HCT116 (cell line): ENCODE data around the gene INO80. TPM values are rescaled to one million over a fixed set of nuclear protein-coding genes. Genes with fewer than 3 reads are reported as not detected.

Experiments
- ATAC-seq: fragments of 200-7000 bp; cut with Tn5 transposase; 2 replicates; pipeline ENCODE4 v1.9.1; 2020; ENCODE audit warnings: mild to moderate bottlenecking, moderate library complexity
- BruUV-seq: library from RNA; stranded (reverse); fragments of 400-500 nt; replicated peaks from 2 replicates; lab custom pipeline; 2021; lab: Mats Ljungman, UMichigan
- CTCF ChIA-PET: fragments of 300-600 bp; sonication (Branson Sonifier 250); formaldehyde crosslinking; loops from one replicate; lab custom pipeline; 2021; ENCODE audit warnings: antibody characterized with exemption; lab: Charles Lee
- POLR2A ChIA-PET: fragments of 300-600, 350-600 bp; sonication (Branson Sonifier 250); formaldehyde crosslinking; loops from one replicate; lab custom pipeline; 2021; ENCODE audit warnings: antibody characterized with exemption; lab: Charles Lee
- RAD21 ChIA-PET, 2 experiments: fragments of 300-600 bp; sonication (Branson Sonifier 250); formaldehyde crosslinking; loops; one replicate each; lab custom pipeline; 2023; ENCODE audit warnings: low total read pairs in 2 of 2; ENCODE audit not compliant: uncharacterized antibody in 2 of 2, unreplicated experiment in 2 of 2, low non-redundant PET in 1 of 2; lab: Charles Lee
- DNase-seq: peaks from one replicate; pipeline ENCODE4 v3.0.0-alpha.2; 2010; ENCODE audit warnings: low read depth, low spot score
- H2AFZ ChIP-seq: fragments of 200-600 bp; shearing (Covaris generic), sonication (generic); 2 replicates; pipeline ENCODE4 v1.6.1; 2017; ENCODE audit warnings: low read depth, mixed run types, mixed read lengths, antibody characterized with exemption, low read length; ENCODE audit not compliant: poor library complexity, severe bottlenecking
- H3K27ac ChIP-seq: 2 replicates; pipeline ENCODE4 v1.5.1; 2012; ENCODE audit warnings: low read depth, low read length
- H3K27me3 ChIP-seq: fragments of 200-600 bp; sonication (generic); 2 replicates; pipeline ENCODE4 v1.6.1; 2016; ENCODE audit warnings: mixed run types, low read length, mixed read lengths; ENCODE audit not compliant: insufficient read depth
- H3K36me3 ChIP-seq, 2 experiments: fragments of 200-500 bp in 1 of 2; fragments of 200-600 bp in 1 of 2; sonication (Bioruptor generic) in 1 of 2; sonication (generic) in 1 of 2; 2 replicates each; pipeline versions ENCODE4 v1.5.1 to v1.6.1; 2014 to 2016; ENCODE audit warnings: low read length in 2 of 2, inconsistent platforms in 1 of 2, mixed read lengths in 1 of 2, mixed run types in 1 of 2; ENCODE audit not compliant: insufficient read depth in 2 of 2, control insufficient read depth in 1 of 2
- H3K4me1 ChIP-seq, 2 experiments: fragments of 200-600 bp in 1 of 2; sonication (generic) in 1 of 2; 2 replicates each; pipeline versions ENCODE4 v1.5.1 to v1.6.1; 2012 to 2017; ENCODE audit warnings: low read length in 2 of 2, inconsistent platforms in 1 of 2, mild to moderate bottlenecking in 1 of 2, mixed read lengths in 1 of 2, mixed run types in 1 of 2, moderate library complexity in 1 of 2; ENCODE audit not compliant: insufficient read depth in 2 of 2, control insufficient read depth in 1 of 2
- H3K4me2 ChIP-seq: fragments of 200-600 bp; sonication (generic); 2 replicates; pipeline ENCODE4 v1.6.1; 2017; ENCODE audit warnings: mixed run types, low read length, mixed read lengths
- H3K4me3 ChIP-seq, 2 experiments: fragments of 200-600 bp in 1 of 2; sonication (generic) in 1 of 2; replicated peaks in 1 of 2; 2 replicates each; pipeline ENCODE4 v1.5.1; 2011 to 2016; ENCODE audit warnings: low read length in 2 of 2, control low read depth in 1 of 2, low read depth in 1 of 2, mild to moderate bottlenecking in 1 of 2, mixed read lengths in 1 of 2, mixed run types in 1 of 2
- H3K79me2 ChIP-seq: fragments of 200-600 bp; sonication (generic); 2 replicates; pipeline ENCODE4 v1.6.1; 2017; ENCODE audit warnings: mild to moderate bottlenecking, mixed run types, low read length, moderate library complexity, mixed read lengths; ENCODE audit not compliant: insufficient read depth
- H3K9ac ChIP-seq: fragments of 200-600 bp; sonication (generic); 2 replicates; pipeline ENCODE4 v1.6.1; 2016; ENCODE audit warnings: low read length, mixed read lengths
- H3K9me2 ChIP-seq: fragments of 200-600 bp; sonication (generic), shearing (Covaris generic); 2 replicates; pipeline ENCODE4 v1.6.1; 2017; ENCODE audit warnings: mixed run types, mild to moderate bottlenecking, moderate library complexity; ENCODE audit not compliant: insufficient read depth
- H3K9me3 ChIP-seq, 2 experiments: fragments of 200-500 bp in 1 of 2; fragments of 200-600 bp in 1 of 2; sonication (Bioruptor generic) in 1 of 2; sonication (generic) in 1 of 2; 2 replicates each; pipeline ENCODE4 v1.6.1; 2014 to 2017; ENCODE audit warnings: low read length in 2 of 2, mixed read lengths in 2 of 2, inconsistent platforms in 1 of 2, low read depth in 1 of 2, mild to moderate bottlenecking in 1 of 2, mixed run types in 1 of 2, moderate library complexity in 1 of 2; ENCODE audit not compliant: control insufficient read depth in 1 of 2, insufficient read depth in 1 of 2
- H4K20me1 ChIP-seq: fragments of 200-600 bp; sonication (generic), shearing (Covaris generic); 2 replicates; pipeline ENCODE4 v1.6.1; 2017; ENCODE audit warnings: mixed run types, mild to moderate bottlenecking, moderate library complexity; ENCODE audit not compliant: insufficient read depth
- CBX3 ChIP-seq: IDR thresholded peaks from 2 replicates; pipeline ENCODE4 v1.6.1; 2012; ENCODE audit warnings: low read depth
- EZH2 ChIP-seq: fragments of 200-600 bp; sonication (generic); IDR thresholded peaks from 2 replicates; pipeline ENCODE4 v1.6.1; 2017; ENCODE audit warnings: antibody characterized with exemption, mixed run types
- EZH2phosphoT487 ChIP-seq: fragments of 200-600 bp; IDR thresholded peaks from 2 replicates; pipeline ENCODE4 v1.6.1; 2018; ENCODE audit warnings: antibody characterized with exemption, borderline replicate concordance
- RAD21 ChIP-seq: IDR thresholded peaks from 2 replicates; pipeline ENCODE4 v1.6.1; 2012; ENCODE audit warnings: low read depth, mild to moderate bottlenecking
- SIN3A ChIP-seq: IDR thresholded peaks from 2 replicates; pipeline ENCODE4 v1.6.1; 2012; ENCODE audit warnings: low read depth
- SP1 ChIP-seq: IDR thresholded peaks from 2 replicates; pipeline ENCODE4 v1.6.1; 2012; ENCODE audit warnings: low read depth
- TCF7L2 ChIP-seq: IDR thresholded peaks from 2 replicates; pipeline ENCODE4 v1.7.0; 2011; ENCODE audit warnings: borderline replicate concordance, inconsistent platforms; ENCODE audit not compliant: insufficient read depth, insufficient read length; ENCODE audit errors: extremely low read depth
- intact Hi-C: fragments of 100-400 bp; cut with micrococcal nuclease; formaldehyde crosslinking; loops from 2 replicates; pipeline ENCODE4 v1.10.0; 2022
- total RNA-seq: library from RNA; stranded (reverse); gene quantifications from one replicate; pipeline ENCODE4 v1.2.1, GENCODE V29; 2021; ENCODE audit not compliant: unreplicated experiment
- TF ChIP-seq, protein P1 (sequence below), 3 experiments: fragments of 200-600 bp in 1 of 3; sonication (generic) in 1 of 3; IDR thresholded peaks in 2 of 3; conservative IDR thresholded peaks in 1 of 3; 2 replicates each; pipeline ENCODE4 v1.5.1; 2012 to 2017; ENCODE audit warnings: low read depth in 2 of 3, low read length in 2 of 3, antibody characterized with exemption in 1 of 3, borderline replicate concordance in 1 of 3, control low read depth in 1 of 3, mild to moderate bottlenecking in 1 of 3, mixed read lengths in 1 of 3, mixed run types in 1 of 3, moderate library complexity in 1 of 3; ENCODE audit not compliant: insufficient read depth in 1 of 3

The INO80 gene
- total RNA-seq, 1 experiment from 2014 or later = 28.2 TPM

DNA sequence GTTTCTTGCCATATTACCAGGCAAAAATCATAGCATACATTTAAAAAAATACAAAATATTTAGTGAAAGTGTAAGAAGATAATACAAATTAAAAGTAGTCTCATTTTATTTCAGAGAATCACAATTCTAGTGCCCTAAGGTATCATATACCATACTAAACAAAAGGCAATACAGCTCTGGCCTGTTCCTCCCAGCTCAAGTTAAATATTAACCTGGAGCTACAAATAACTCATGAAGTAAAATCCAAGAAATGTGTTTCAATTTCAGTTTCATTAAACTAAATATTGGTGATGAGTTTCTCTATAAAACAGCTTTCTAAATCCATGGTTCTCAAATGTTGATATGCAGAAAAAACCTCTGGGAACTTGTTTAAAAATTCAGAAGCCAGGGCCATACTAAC is 67.7 kb downstream of the INO80 start:
- H3K9me2 ChIP-seq = no peaks in the 10 kb centered on the region
- H2AFZ ChIP-seq = no peak overlapping the region
- no peaks in the 10 kb centered on the region for H3K4me1 ChIP-seq
- H3K9ac ChIP-seq = no peak overlapping the region
- no peak overlapping the region for H3K4me3 ChIP-seq
- intact Hi-C loops = no loop called here
- no peaks in the 10 kb centered on the region for H3K9me3 ChIP-seq
- BruUV-seq = no TSS peak
- RAD21 ChIA-PET = no interaction called here
- DNase-seq (no peak), ATAC-seq (no peak)
- peaks cover 33 to 42% of the 10 kb centered on the region in 2 experiments for H3K36me3 ChIP-seq
- H3K27ac ChIP-seq = no peak overlapping the region
- no peaks in the 10 kb centered on the region for H4K20me1 ChIP-seq
- H3K27me3 ChIP-seq = no peaks in the 10 kb centered on the region
- no peak overlapping the region for H3K4me2 ChIP-seq
- POLR2A ChIA-PET = no interaction called here
- H3K79me2 ChIP-seq = no peaks in the 10 kb centered on the region; the same call in 1 of the 2 replicates
- CTCF ChIA-PET = no interaction called here
- TF ChIP-seq SP1 = no peak
- TF ChIP-seq, protein P1, sequence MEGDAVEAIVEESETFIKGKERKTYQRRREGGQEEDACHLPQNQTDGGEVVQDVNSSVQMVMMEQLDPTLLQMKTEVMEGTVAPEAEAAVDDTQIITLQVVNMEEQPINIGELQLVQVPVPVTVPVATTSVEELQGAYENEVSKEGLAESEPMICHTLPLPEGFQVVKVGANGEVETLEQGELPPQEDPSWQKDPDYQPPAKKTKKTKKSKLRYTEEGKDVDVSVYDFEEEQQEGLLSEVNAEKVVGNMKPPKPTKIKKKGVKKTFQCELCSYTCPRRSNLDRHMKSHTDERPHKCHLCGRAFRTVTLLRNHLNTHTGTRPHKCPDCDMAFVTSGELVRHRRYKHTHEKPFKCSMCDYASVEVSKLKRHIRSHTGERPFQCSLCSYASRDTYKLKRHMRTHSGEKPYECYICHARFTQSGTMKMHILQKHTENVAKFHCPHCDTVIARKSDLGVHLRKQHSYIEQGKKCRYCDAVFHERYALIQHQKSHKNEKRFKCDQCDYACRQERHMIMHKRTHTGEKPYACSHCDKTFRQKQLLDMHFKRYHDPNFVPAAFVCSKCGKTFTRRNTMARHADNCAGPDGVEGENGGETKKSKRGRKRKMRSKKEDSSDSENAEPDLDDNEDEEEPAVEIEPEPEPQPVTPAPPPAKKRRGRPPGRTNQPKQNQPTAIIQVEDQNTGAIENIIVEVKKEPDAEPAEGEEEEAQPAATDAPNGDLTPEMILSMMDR (IDR thresholded peaks at IDR 0.05 in 2 of 3, conservative IDR thresholded peaks at IDR 0.05 in 1 of 3; ENCODE audit: borderline replicate concordance in 1 of 3, insufficient read depth in 1 of 3, low read depth in 2 of 3, low read length in 2 of 3) = no peak

DNA sequence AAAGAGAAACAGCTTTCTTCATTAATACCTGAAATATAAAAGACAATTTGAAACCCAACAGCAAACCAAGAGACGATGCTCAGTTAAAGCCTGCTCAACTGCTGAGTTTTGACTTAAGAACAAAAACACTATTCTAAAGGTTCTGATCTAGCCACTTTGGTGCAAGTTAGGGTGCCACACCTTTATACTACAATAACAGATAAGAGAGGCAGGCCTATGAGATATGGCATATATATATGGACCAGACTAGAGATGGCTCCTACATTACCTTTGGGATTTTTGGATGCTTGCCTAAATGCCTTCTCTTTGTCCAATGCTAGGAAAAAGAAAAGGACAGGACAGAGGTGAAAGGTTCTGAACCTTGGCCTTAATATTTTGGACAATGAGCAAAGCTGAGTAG is 68.6 kb downstream of the INO80 start:
- ChIA-PET POLR2A (no interaction called here), RAD21 (no interaction called here), CTCF (no interaction called here)
- DNase-seq = no peak
- Histone ChIP-seq H2AFZ (no peak overlapping the region), H3K4me1 (no peaks in the 10 kb centered on the region), H4K20me1 (no peaks in the 10 kb centered on the region), H3K27me3 (no peaks in the 10 kb centered on the region), H3K9ac (no peak overlapping the region), H3K4me2 (no peak overlapping the region), H3K9me2 (no peaks in the 10 kb centered on the region), H3K9me3 (no peaks in the 10 kb centered on the region)
- ATAC-seq = no peak
- intact Hi-C loops = no loop called here
- no TSS peak for BruUV-seq
- no peak for TF ChIP-seq SIN3A
- no peak for TF ChIP-seq RAD21
- TF ChIP-seq TCF7L2 = no peak
- no peak for TF ChIP-seq CBX3
- no peak for TF ChIP-seq EZH2
- TF ChIP-seq EZH2phosphoT487 = no peak
- TF ChIP-seq, all 23 proteins: peak for 0
- Histone ChIP-seq H3K36me3 (peaks cover 39 to 47% of the 10 kb centered on the region in 2 experiments), H3K4me3 (no peak overlapping the region), H3K79me2 (no peaks in the 10 kb centered on the region; the same call in 1 of the 2 replicates), H3K27ac (no peak overlapping the region)
